GM12801 (cell line): ENCODE measurements around the gene IQGAP3.

ENCODE experiments used
- TF ChIP-seq, protein P1 (sequence below): IDR thresholded peaks from one replicate; pipeline ENCODE4 v1.5.1; 2011; ENCODE audit warnings: control low read depth; ENCODE audit not compliant: insufficient read length; ENCODE audit errors: extremely low read depth

IQGAP3 gene

DNA sequence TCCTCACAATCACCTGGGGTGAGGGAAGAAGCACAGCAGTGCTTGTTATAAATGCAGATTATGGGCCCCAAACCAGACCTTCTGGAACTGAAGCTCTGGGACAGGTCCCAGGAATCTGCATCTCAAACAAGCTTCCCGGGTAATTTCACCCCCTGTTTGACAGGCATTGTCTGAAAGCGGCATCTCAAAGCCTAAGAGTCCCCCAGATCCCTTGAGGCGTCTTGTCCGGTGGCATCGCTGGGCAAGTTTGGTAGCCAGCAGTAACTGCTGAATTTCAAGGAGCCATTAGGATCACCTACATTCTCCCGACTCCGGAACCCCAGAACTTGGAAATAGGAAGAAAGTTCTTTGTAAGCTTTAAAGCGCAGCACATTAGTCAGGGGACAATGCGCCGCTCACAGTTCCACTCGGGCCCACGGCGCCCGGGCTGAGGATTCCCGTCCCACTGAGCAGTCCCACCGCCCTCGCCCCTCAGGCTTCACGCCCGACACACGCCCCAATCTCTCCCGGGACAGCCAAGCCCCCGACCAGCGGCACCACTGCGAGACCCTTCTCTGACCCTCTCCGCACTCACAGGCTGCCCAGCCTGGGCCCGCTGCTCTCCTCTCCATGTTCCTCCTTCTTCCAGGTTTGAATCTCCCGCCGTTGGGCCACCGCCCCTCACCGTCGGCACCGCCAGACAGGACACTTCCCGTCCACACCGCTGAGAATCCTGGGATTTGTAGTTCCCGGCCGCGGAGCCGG, at the start of gene IQGAP3:
IQGAP3 (minus strand) TSS at position 647 of the 744 bp plus-strand sequence; CDS start at position 611, 36 bp downstream.
- TF ChIP-seq, protein P1, sequence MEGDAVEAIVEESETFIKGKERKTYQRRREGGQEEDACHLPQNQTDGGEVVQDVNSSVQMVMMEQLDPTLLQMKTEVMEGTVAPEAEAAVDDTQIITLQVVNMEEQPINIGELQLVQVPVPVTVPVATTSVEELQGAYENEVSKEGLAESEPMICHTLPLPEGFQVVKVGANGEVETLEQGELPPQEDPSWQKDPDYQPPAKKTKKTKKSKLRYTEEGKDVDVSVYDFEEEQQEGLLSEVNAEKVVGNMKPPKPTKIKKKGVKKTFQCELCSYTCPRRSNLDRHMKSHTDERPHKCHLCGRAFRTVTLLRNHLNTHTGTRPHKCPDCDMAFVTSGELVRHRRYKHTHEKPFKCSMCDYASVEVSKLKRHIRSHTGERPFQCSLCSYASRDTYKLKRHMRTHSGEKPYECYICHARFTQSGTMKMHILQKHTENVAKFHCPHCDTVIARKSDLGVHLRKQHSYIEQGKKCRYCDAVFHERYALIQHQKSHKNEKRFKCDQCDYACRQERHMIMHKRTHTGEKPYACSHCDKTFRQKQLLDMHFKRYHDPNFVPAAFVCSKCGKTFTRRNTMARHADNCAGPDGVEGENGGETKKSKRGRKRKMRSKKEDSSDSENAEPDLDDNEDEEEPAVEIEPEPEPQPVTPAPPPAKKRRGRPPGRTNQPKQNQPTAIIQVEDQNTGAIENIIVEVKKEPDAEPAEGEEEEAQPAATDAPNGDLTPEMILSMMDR, result no peak

- TF ChIP-seq, protein P1, result no peak
Observed at GRCh38 chr1:156619582-156619955, 47.2 kb upstream of the IQGAP3 start.

GRCh38 chr1:156618853-156619581, 46.7 kb upstream of the IQGAP3 start, which contains the start of gene HAPLN2:
HAPLN2 (plus strand) TSS chr1:156619415; CDS start chr1:156623491, 4,076 bp downstream.
- TF ChIP-seq, protein P1, result no peak

DNA sequence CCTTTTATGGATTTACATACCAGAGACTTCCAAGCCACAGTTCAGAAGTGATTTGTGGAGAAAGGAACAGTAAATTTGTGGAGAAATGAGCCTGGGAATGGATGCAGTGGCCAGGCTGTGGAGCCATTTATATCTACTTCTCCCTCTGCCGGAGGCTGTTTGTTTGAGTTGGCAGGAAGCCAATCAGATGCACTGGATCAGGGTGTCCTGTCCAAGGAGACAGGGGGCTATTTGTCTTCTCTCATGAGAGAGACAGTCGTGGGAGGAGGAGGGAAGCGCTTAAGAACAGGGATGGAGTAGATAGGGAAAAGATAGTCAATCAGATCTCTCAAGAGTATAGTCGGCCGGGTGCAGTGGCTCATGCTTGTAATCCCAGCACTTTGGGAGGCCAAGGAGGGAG, 44.1 kb upstream of the IQGAP3 start:
- TF ChIP-seq, protein P1, result no peak

DNA sequence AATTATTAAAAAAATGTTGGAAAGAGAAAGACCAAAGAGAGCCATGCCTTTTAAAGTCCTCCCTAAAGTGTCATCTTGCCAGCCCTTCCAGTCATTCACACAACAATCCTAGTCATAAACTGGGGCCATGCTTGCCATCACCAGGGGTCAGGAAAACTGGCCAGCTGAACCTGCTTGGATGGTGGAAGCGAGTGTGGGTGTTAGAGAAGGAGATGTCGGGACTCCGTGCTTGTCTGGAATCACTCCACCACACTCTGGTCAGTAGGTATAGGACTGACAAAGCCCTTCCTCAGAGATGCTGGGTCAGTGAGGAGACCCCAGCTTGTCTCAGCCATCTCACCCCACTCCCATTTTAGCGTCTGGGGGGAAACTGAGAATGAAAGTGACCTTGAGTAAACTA, 43.6 kb upstream of the IQGAP3 start:
- TF ChIP-seq, protein P1, result no peak

DNA sequence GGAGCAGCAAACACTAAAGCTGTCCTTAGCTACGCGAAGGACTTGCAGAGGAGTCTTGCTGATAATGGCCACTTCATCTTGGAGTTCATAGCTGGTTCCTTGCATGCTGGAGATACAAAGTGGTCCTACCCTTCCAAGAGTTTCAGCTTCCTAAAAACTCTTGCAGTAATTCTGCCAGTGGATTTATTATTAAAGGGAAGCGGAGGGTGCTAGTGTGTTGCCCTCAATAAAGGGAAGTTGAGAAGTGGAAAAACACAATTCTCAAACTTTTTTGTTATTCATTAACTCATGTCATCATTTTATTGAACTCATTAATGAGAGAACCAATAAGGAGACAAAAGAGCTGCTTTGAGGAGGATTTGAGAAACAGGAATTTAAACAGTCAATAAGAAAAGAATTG, 40.3 kb upstream of the IQGAP3 start:
- TF ChIP-seq, protein P1, result no peak

DNA sequence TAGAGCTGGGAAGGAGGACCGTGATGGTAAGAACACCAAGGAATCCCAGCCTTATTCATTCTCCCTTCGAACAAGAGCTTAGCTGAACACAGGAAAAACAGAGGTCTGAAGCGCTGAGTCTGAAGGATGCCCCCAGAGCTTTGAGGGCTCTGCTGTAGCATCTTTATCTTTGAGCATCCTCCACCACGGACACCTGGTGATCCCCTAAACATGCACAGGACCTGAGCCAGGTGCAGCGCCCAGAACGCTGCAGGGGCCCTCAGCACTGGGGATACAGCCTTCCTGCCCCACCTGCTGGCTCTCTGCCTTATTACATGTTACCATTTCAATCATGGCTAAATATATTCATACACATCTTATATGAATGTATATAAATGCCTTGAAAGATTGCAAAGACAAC, 36.6 kb upstream of the IQGAP3 start:
- TF ChIP-seq, protein P1, result no peak
